ENCODE data around the gene EPHA10. TPM values are rescaled to one million over a fixed set of nuclear protein-coding genes. Genes with fewer than 3 reads are reported as not detected.

Gene EPHA10
- total RNA-seq, 4 donors from 2014 or later, result 54.5 to 94.3 (median 77.6) TPM

DNA sequence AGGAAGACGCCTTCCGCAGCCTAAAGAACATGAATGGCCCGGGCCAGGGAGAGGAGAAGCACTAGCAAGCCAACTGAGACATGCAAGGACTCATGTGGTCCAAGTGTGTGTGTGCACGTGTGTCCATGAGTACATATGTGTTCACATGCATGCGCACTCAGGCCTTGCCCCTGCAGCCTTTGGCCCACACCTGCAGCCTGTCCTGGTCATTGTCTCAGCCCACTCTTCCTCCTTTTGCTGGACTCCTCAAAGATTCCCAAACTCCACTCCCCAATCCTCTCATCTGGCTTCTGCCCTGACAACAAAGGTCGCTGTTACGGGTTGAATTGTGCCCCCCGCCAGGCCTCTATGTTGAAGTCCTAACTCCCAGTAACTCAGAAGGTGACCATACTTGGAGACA, 50.7 kb downstream of the EPHA10 start:
- intact Hi-C loops (cut with DNase I; ENCODE audit: low total_unique reads) (no loop called here), in situ Hi-C loops (cut with MboI; ENCODE audit: low pct_ligation_motif_present in 1 of 4, low pct_unique_long_range_greater_than_20kb in 1 of 4, low sequenced_read_pairs in 3 of 4) (no loop called here)
- Histone ChIP-seq H3K9me3 (no peaks in the 10 kb centered on the region), H3K36me3 (no peaks in the 10 kb centered on the region), H3K4me3 (no peak overlapping the region), H3K4me1 (no peaks in the 10 kb centered on the region), H3K27ac (no peak overlapping the region), H3K27me3 (no peaks in the 10 kb centered on the region)
- TF ChIP-seq POLR2AphosphoS5 (IDR thresholded peaks at IDR 0.05) (no peak), POLR2A (IDR thresholded peaks at IDR 0.05) (no peak), EP300 (IDR thresholded peaks at IDR 0.05; ENCODE audit: low read depth) (no peak)
- TF ChIP-seq, protein P1, sequence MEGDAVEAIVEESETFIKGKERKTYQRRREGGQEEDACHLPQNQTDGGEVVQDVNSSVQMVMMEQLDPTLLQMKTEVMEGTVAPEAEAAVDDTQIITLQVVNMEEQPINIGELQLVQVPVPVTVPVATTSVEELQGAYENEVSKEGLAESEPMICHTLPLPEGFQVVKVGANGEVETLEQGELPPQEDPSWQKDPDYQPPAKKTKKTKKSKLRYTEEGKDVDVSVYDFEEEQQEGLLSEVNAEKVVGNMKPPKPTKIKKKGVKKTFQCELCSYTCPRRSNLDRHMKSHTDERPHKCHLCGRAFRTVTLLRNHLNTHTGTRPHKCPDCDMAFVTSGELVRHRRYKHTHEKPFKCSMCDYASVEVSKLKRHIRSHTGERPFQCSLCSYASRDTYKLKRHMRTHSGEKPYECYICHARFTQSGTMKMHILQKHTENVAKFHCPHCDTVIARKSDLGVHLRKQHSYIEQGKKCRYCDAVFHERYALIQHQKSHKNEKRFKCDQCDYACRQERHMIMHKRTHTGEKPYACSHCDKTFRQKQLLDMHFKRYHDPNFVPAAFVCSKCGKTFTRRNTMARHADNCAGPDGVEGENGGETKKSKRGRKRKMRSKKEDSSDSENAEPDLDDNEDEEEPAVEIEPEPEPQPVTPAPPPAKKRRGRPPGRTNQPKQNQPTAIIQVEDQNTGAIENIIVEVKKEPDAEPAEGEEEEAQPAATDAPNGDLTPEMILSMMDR (IDR thresholded peaks at IDR 0.05), result no peak
- no peak for DNase-seq
- 91% methylated on average over 8 of the region's 8 CpGs; no CpG with 5 or more reads in 1 of the 2 donors for WGBS, 2 donors (ENCODE audit: low coverage in 1 of 2)

DNA sequence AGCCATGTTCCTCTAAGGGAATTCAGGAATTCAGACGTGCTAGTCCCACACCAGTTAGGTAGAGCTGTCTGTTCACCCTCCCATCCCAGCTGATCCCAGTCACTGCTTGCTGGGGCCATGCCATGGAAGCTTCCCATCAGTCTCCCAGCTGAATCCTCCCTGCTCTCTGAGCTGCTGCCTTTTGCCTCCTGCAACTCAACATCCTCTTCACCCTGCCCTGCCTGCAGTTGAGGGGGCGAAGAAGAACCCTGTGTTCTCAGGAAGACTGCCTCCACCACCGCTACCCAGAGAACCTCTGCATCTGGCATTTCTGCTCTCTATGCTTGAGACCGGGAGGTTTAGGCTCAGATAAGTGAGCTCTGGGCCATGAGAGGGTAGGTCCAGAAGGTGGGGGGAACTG, 56.4 kb downstream of the EPHA10 start:
- Histone ChIP-seq H3K9me3 (no peaks in the 10 kb centered on the region), H3K4me1 (no peaks in the 10 kb centered on the region), H3K36me3 (no peaks in the 10 kb centered on the region), H3K27me3 (no peaks in the 10 kb centered on the region), H3K4me3 (no peak overlapping the region), H3K27ac (no peak overlapping the region)
- in situ Hi-C loops (cut with MboI; ENCODE audit: low pct_ligation_motif_present in 1 of 4, low pct_unique_long_range_greater_than_20kb in 1 of 4, low sequenced_read_pairs in 3 of 4), result no loop called here
- 92% methylated on average over 4 of the region's 4 CpGs; no CpG with 5 or more reads in 1 of the 2 donors for WGBS, 2 donors (ENCODE audit: low coverage in 1 of 2)
- DNase-seq, result no peak
- intact Hi-C loops (cut with DNase I; ENCODE audit: low total_unique reads), result no loop called here
- no peak for TF ChIP-seq EP300 (IDR thresholded peaks at IDR 0.05; ENCODE audit: low read depth)
- TF ChIP-seq, protein P1 (IDR thresholded peaks at IDR 0.05), result no peak
- TF ChIP-seq POLR2AphosphoS5 (IDR thresholded peaks at IDR 0.05), result no peak
- TF ChIP-seq POLR2A (IDR thresholded peaks at IDR 0.05), result no peak

DNA sequence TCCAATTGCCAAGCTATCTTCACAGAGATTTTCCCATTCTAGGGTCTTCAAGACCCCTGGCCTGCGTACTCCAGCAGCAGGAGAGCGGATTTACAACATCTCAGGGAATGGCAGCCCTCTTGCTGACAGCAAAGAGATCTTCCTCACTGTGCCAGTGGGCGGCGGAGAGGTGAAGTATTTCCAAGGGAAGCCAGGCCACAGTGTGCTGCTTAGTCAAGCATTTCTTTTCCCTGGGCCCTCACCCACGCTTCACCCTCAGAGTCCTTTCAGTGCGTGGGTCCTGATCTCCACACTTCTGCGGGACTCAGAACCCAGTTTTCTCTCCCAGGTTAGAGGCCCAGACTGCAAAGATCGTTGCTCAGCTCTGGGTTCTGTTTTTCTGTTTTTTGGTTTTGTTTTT, 59.5 kb downstream of the EPHA10 start:
- Histone ChIP-seq H3K36me3 (no peaks in the 10 kb centered on the region), H3K4me1 (no peaks in the 10 kb centered on the region), H3K4me3 (no peak overlapping the region), H3K9me3 (no peaks in the 10 kb centered on the region), H3K27ac (no peak overlapping the region), H3K27me3 (no peaks in the 10 kb centered on the region)
- intact Hi-C loops (cut with DNase I; ENCODE audit: low total_unique reads) (no loop called here), in situ Hi-C loops (cut with MboI; ENCODE audit: low pct_ligation_motif_present in 1 of 4, low pct_unique_long_range_greater_than_20kb in 1 of 4, low sequenced_read_pairs in 3 of 4) (no loop called here)
- 84% methylated on average over 3 to 8 of the region's 8 CpGs for WGBS, 2 donors (ENCODE audit: low coverage in 1 of 2)
- DNase-seq, result no peak
- TF ChIP-seq, protein P1 (IDR thresholded peaks at IDR 0.05), result no peak
- no peak for TF ChIP-seq EP300 (IDR thresholded peaks at IDR 0.05; ENCODE audit: low read depth)
- TF ChIP-seq POLR2AphosphoS5 (IDR thresholded peaks at IDR 0.05), result no peak
- no peak for TF ChIP-seq POLR2A (IDR thresholded peaks at IDR 0.05)

GRCh38 chr1:37704966-37705365, 60.0 kb downstream of the EPHA10 start:
- in situ Hi-C loops (cut with MboI; ENCODE audit: low pct_ligation_motif_present in 1 of 4, low pct_unique_long_range_greater_than_20kb in 1 of 4, low sequenced_read_pairs in 3 of 4), result no loop called here
- 78 to 84% methylated on average over 3 of the region's 3 CpGs for WGBS, 2 donors (ENCODE audit: low coverage in 1 of 2)
- Histone ChIP-seq H3K4me1 (no peaks in the 10 kb centered on the region), H3K4me3 (no peak overlapping the region), H3K27ac (no peak overlapping the region), H3K9me3 (no peaks in the 10 kb centered on the region), H3K36me3 (no peaks in the 10 kb centered on the region), H3K27me3 (no peaks in the 10 kb centered on the region)
- TF ChIP-seq EP300 (IDR thresholded peaks at IDR 0.05; ENCODE audit: low read depth) (no peak), POLR2AphosphoS5 (IDR thresholded peaks at IDR 0.05) (no peak), POLR2A (IDR thresholded peaks at IDR 0.05) (no peak)
- TF ChIP-seq, protein P1 (IDR thresholded peaks at IDR 0.05), result no peak
- DNase-seq, result no peak
- intact Hi-C loops (cut with DNase I; ENCODE audit: low total_unique reads), result no loop called here
